GM12892 (cell line): ENCODE data around the gene SOX1.

ENCODE experiments used
- POLR2A ChIP-seq: IDR thresholded peaks from 2 replicates; pipeline ENCODE4 v1.6.1; 2011; ENCODE audit warnings: low read depth, low read length, control low read depth
- POLR2AphosphoS5 ChIP-seq: IDR thresholded peaks from 2 replicates; pipeline ENCODE4 v1.6.1; 2011; ENCODE audit warnings: low read depth, low read length, control low read depth
- TAF1 ChIP-seq: IDR thresholded peaks from 2 replicates; pipeline ENCODE4 v1.6.1; 2011; ENCODE audit warnings: low read depth, mild to moderate bottlenecking, control low read depth, low read length, borderline replicate concordance

DNA sequence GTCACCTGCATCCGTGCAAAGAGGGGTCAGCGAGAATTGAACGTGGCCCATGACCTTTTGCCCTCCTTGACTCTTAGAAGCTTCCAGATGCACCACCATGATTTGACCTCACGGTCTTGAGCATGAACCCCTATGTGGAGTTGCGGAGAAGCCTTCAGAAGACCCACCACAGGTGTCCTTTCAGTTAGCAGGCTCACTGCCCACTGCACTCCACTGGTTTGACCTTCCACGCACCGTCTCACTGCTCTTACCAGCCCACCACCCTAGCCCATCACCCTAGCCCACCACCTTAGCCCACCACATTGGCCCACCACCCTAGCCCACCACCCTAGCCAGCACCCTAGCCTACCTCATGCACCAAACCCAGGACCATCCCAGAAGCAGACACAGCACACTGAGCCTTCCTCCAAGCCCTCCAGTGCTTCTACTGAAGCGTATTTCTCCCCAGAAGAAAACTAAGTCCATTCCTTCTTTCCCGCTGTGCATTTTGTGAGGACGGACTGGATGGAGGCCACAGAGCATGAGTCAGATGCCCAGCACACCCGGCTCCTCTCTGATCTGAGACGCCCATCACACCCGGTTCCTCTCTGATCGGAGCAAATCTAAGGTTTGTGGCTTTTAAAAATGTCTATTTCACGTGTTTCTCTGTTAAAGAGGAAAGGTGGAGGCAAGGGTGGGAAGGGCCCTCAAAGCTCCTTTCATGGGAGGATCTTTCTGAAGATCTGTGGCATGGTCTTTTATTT is 45.8 kb downstream of the SOX1 start:
- no peak for TF ChIP-seq POLR2A
- no peak for TF ChIP-seq POLR2AphosphoS5
- TF ChIP-seq TAF1: no peak
